ENCODE measurements around the gene MEDAG.

Gene MEDAG

GRCh38 chr13:30910676-30911075 lies 4.6 kb downstream of the MEDAG start:
- DNase-seq, result no peak

- DNase-seq, result no peak
These were observed 9.8 kb downstream of the MEDAG start for GRCh38 chr13:30915691-30916541.

- no peak for DNase-seq
These were observed 10.9 kb downstream of the MEDAG start for GRCh38 chr13:30916991-30917390.

GRCh38 chr13:30918662-30919405 lies 12.8 kb downstream of the MEDAG start:
- DNase-seq, result no peak

- DNase-seq, result no peak
These were observed 14.3 kb downstream of the MEDAG start for GRCh38 chr13:30920162-30920909.

- DNase-seq, result no peak
These were observed 17.3 kb downstream of the MEDAG start for GRCh38 chr13:30923418-30923817.

GRCh38 chr13:30924721-30925120 lies 18.6 kb downstream of the MEDAG start:
- DNase-seq, result no peak

- no peak for DNase-seq
These were observed 19.4 kb downstream of the MEDAG start for GRCh38 chr13:30925429-30925828.

- no peak for DNase-seq
These were observed 20.7 kb downstream of the MEDAG start for GRCh38 chr13:30926781-30927180.

- peak; percentile 15 to 56 for DNase-seq
These were observed 21.1 kb downstream of the MEDAG start for GRCh38 chr13:30927188-30927587.

- DNase-seq, result no peak
These were observed 21.5 kb downstream of the MEDAG start for GRCh38 chr13:30927595-30927994.

GRCh38 chr13:30928978-30929377 lies 22.9 kb downstream of the MEDAG start:
- no peak for DNase-seq

- DNase-seq, result no peak
These were observed 26.6 kb downstream of the MEDAG start, which contains the start of gene TEX26 for GRCh38 chr13:30932481-30933353. Gene TEX26, plus strand, starts transcription at chr13:30932656. Its CDS starts 60 bp downstream, at chr13:30932716.

GRCh38 chr13:30933354-30933670 lies 27.2 kb downstream of the MEDAG start:
- DNase-seq, result no peak

GRCh38 chr13:30934381-30934780 lies 28.3 kb downstream of the MEDAG start:
- DNase-seq, result no peak

GRCh38 chr13:30934803-30935202 lies 28.7 kb downstream of the MEDAG start:
- DNase-seq, result no peak

- DNase-seq, result no peak
These were observed 30.9 kb downstream of the MEDAG start for GRCh38 chr13:30936971-30937370.

- DNase-seq, result no peak
These were observed 37.8 kb downstream of the MEDAG start for GRCh38 chr13:30943881-30944280.

- no peak for DNase-seq
These were observed 51.3 kb downstream of the MEDAG start for GRCh38 chr13:30957258-30957943.

GRCh38 chr13:30959678-30960077 lies 53.6 kb downstream of the MEDAG start:
- no peak for DNase-seq

GRCh38 chr13:30963791-30964190 lies 57.7 kb downstream of the MEDAG start:
- DNase-seq, result no peak

- DNase-seq, result no peak
These were observed 59.3 kb downstream of the MEDAG start for GRCh38 chr13:30965380-30965779.
